Sciatic nerve (tissue), 1 donor: ENCODE results near the gene CAMKK2. TPM values are rescaled to one million over a fixed set of nuclear protein-coding genes. Genes with fewer than 3 reads are reported as not detected.

Experiments used
- total RNA-seq: library from RNA; stranded (reverse); fragmentation: NEBNext Ultra II Directional; extraction: Animal tissue kit (Norgen Biotek cat#: 25700); gene quantifications from one replicate; pipeline ENCODE4 v1.2.1, GENCODE V29; 2021
- donor health status: DM: no; HTN: no; CAD: no.

The CAMKK2 gene
- total RNA-seq, 1 donor from 2014 or later: 32.5 TPM

Other genes with a start within 250 kb of the CAMKK2 start
- gene P2RX7, start 163.8 kb downstream of the CAMKK2 start, total RNA-seq: 24.5 TPM
- 24.2 TPM for gene P2RX4, start 86.6 kb downstream of the CAMKK2 start, total RNA-seq
- gene ANAPC5, start 55.7 kb upstream of the CAMKK2 start, total RNA-seq: 113 TPM
- 39.5 TPM for gene RNF34, start 103.4 kb upstream of the CAMKK2 start, total RNA-seq